H9 (cell line): ENCODE data around the gene THTPA. TPM values are rescaled to one million over a fixed set of nuclear protein-coding genes. Genes with fewer than 3 reads are reported as not detected.

Experiments used
- DNase-seq: peaks from one replicate; pipeline ENCODE4 v3.0.0-alpha.2; 2017
- H2AFZ ChIP-seq: one replicate; pipeline ENCODE4 v1.6.1; 2013; ENCODE audit warnings: mild to moderate bottlenecking, low read length, control low read depth, moderate library complexity
- H2AK5ac ChIP-seq: 2 replicates; pipeline ENCODE4 v1.6.1; 2013; ENCODE audit warnings: low read length, control low read depth, mixed read lengths; ENCODE audit not compliant: insufficient read length
- H2BK120ac ChIP-seq: one replicate; pipeline ENCODE4 v1.6.1; 2013; ENCODE audit warnings: low read depth, mild to moderate bottlenecking, low read length, control low read depth, inconsistent platforms; ENCODE audit not compliant: poor library complexity, severe bottlenecking
- H2BK12ac ChIP-seq: 2 replicates; pipeline ENCODE4 v1.6.1; 2013; ENCODE audit warnings: low read length, control low read depth, mixed read lengths, low read depth; ENCODE audit not compliant: insufficient read length
- H2BK15ac ChIP-seq: 2 replicates; pipeline ENCODE4 v1.6.1; 2013; ENCODE audit warnings: low read depth, low read length, control low read depth
- H2BK20ac ChIP-seq: one replicate; pipeline ENCODE4 v1.6.1; 2013; ENCODE audit warnings: low read depth, mild to moderate bottlenecking, low read length, control low read depth, inconsistent platforms; ENCODE audit not compliant: poor library complexity, severe bottlenecking
- H2BK5ac ChIP-seq: 2 replicates; pipeline ENCODE4 v1.6.1; 2013; ENCODE audit warnings: low read length, control low read depth, mixed read lengths; ENCODE audit not compliant: insufficient read length
- H3K14ac ChIP-seq: 2 replicates; pipeline ENCODE4 v1.6.1; 2013; ENCODE audit warnings: low read length, control low read depth; ENCODE audit not compliant: insufficient read depth
- H3K18ac ChIP-seq: 2 replicates; pipeline ENCODE4 v1.6.1; 2013; ENCODE audit warnings: low read depth, mild to moderate bottlenecking, mixed read lengths, low read length, control low read depth; ENCODE audit not compliant: insufficient read length
- H3K23ac ChIP-seq: 2 replicates; pipeline ENCODE4 v1.6.1; 2013; ENCODE audit warnings: low read length, control low read depth, mixed read lengths, low read depth; ENCODE audit not compliant: insufficient read length
- H3K23me2 ChIP-seq: 2 replicates; pipeline ENCODE4 v1.6.1; 2013; ENCODE audit warnings: low read depth, mild to moderate bottlenecking, mixed read lengths, low read length, control low read depth; ENCODE audit not compliant: insufficient read length, poor library complexity, severe bottlenecking
- H3K27ac ChIP-seq: 2 replicates; pipeline ENCODE4 v1.5.1; 2013; ENCODE audit warnings: low read length, control low read depth, mixed read lengths, low read depth; ENCODE audit not compliant: insufficient read length
- H3K27me3 ChIP-seq: 2 replicates; pipeline ENCODE4 v1.6.1; 2013; ENCODE audit warnings: low read length, control low read depth, inconsistent platforms; ENCODE audit not compliant: insufficient read depth
- H3K4ac ChIP-seq: 2 replicates; pipeline ENCODE4 v1.6.1; 2013; ENCODE audit warnings: low read depth, mild to moderate bottlenecking, control low read depth, inconsistent platforms, low read length, moderate library complexity
- H3K4me1 ChIP-seq: 2 replicates; pipeline ENCODE4 v1.6.1; 2013; ENCODE audit warnings: low read length, control low read depth, inconsistent platforms; ENCODE audit not compliant: insufficient read depth
- H3K4me2 ChIP-seq: 2 replicates; pipeline ENCODE4 v1.6.1; 2013; ENCODE audit warnings: low read length, control low read depth, mixed read lengths; ENCODE audit not compliant: insufficient read length, insufficient read depth
- H3K56ac ChIP-seq: 2 replicates; pipeline ENCODE4 v1.6.1; 2013; ENCODE audit warnings: low read depth, mild to moderate bottlenecking, mixed read lengths, low read length, control low read depth; ENCODE audit not compliant: insufficient read length
- H3K79me1 ChIP-seq: 2 replicates; pipeline ENCODE4 v1.6.1; 2013; ENCODE audit warnings: low read depth, mild to moderate bottlenecking, moderate library complexity, low read length, control low read depth, inconsistent platforms; ENCODE audit not compliant: insufficient read depth, poor library complexity, severe bottlenecking
- H3K79me2 ChIP-seq: 2 replicates; pipeline ENCODE4 v1.6.1; 2013; ENCODE audit warnings: low read length, control low read depth, inconsistent platforms; ENCODE audit not compliant: insufficient read depth
- H3K9ac ChIP-seq: 2 replicates; pipeline ENCODE4 v1.6.1; 2013; ENCODE audit warnings: low read length, control low read depth, mixed read lengths; ENCODE audit not compliant: insufficient read length; ENCODE audit errors: extremely low read depth
- H3K9me3 ChIP-seq: one replicate; pipeline ENCODE4 v1.6.1; 2013; ENCODE audit warnings: low read depth, low read length, inconsistent platforms; ENCODE audit not compliant: control insufficient read depth
- H3T11ph ChIP-seq: one replicate; pipeline ENCODE4 v1.6.1; 2013; ENCODE audit warnings: mild to moderate bottlenecking, low read length, control low read depth, inconsistent platforms
- H4K20me1 ChIP-seq: one replicate; pipeline ENCODE4 v1.6.1; 2013; ENCODE audit not compliant: control insufficient read depth, insufficient read length, insufficient read depth
- H4K5ac ChIP-seq: 2 replicates; pipeline ENCODE4 v1.6.1; 2013; ENCODE audit warnings: low read depth, mild to moderate bottlenecking, mixed read lengths, low read length, control low read depth; ENCODE audit not compliant: insufficient read length
- H4K8ac ChIP-seq: replicated peaks from 2 replicates; pipeline ENCODE4 v1.6.1; 2013; ENCODE audit warnings: low read length, control low read depth, mixed read lengths, low read depth; ENCODE audit not compliant: insufficient read length
- H4K91ac ChIP-seq: 2 replicates; pipeline ENCODE4 v1.6.1; 2013; ENCODE audit warnings: low read depth, mild to moderate bottlenecking, moderate library complexity, mixed read lengths, low read length, control low read depth; ENCODE audit not compliant: insufficient read length
- H3K27ac Mint-ChIP-seq, 3 experiments: 2 replicates in 2 of 3; 3 replicates in 1 of 3; pipeline ENCODE4 v1.8.0; 2020 to 2021; ENCODE audit warnings: mixed read lengths in 3 of 3, mild to moderate bottlenecking in 1 of 3, moderate library complexity in 1 of 3
- H3K27me3 Mint-ChIP-seq: 2 replicates; pipeline ENCODE4 v1.8.0; 2021; ENCODE audit warnings: low read depth, mild to moderate bottlenecking, moderate library complexity, mixed read lengths
- H3K36me3 Mint-ChIP-seq, 3 experiments: 2 replicates in 2 of 3; 3 replicates in 1 of 3; pipeline ENCODE4 v1.8.0; 2020 to 2021; ENCODE audit warnings: low read depth in 3 of 3, mixed read lengths in 3 of 3; ENCODE audit not compliant: insufficient read depth in 1 of 3
- H3K4me1 Mint-ChIP-seq, 2 experiments: 2 replicates each; pipeline ENCODE4 v1.8.0; 2020; ENCODE audit warnings: mixed read lengths in 2 of 2
- H3K4me3 Mint-ChIP-seq, 2 experiments: 2 replicates in 1 of 2; 3 replicates in 1 of 2; pipeline ENCODE4 v1.8.0; 2020 to 2021; ENCODE audit warnings: mild to moderate bottlenecking in 2 of 2, mixed read lengths in 2 of 2, moderate library complexity in 1 of 2
- H3K9me3 Mint-ChIP-seq, 2 experiments: 2 replicates in 1 of 2; 3 replicates in 1 of 2; pipeline ENCODE4 v1.8.0; 2020; ENCODE audit warnings: mild to moderate bottlenecking in 2 of 2, mixed read lengths in 2 of 2, moderate library complexity in 1 of 2
- WGBS: extraction: QIAGEN DNeasy Blood & Tissue Kit; methylation state at CpG from one replicate; pipeline ENCODE4 v1.1.7; 2013; ENCODE audit warnings: missing lambda C conversion rate, low lambda C conversion rate, mixed read lengths; ENCODE audit not compliant: insufficient read length; ENCODE audit errors: extremely low coverage; 5-methylcytosine and 5-hydroxymethylcytosine counted together
- total RNA-seq: library from RNA; stranded (reverse); gene quantifications from 2 replicates; pipeline ENCODE4 v1.2.1, GENCODE V29; 2021
- TF ChIP-seq, protein P1 (sequence below): fragments of 200-600 bp; sonication (generic); conservative IDR thresholded peaks from 3 replicates; pipeline ENCODE4 v1.8.0; 2021; ENCODE audit warnings: antibody characterized with exemption, mild to moderate bottlenecking

THTPA gene
- total RNA-seq, 1 experiment from 2014 or later: 15.6 TPM

DNA sequence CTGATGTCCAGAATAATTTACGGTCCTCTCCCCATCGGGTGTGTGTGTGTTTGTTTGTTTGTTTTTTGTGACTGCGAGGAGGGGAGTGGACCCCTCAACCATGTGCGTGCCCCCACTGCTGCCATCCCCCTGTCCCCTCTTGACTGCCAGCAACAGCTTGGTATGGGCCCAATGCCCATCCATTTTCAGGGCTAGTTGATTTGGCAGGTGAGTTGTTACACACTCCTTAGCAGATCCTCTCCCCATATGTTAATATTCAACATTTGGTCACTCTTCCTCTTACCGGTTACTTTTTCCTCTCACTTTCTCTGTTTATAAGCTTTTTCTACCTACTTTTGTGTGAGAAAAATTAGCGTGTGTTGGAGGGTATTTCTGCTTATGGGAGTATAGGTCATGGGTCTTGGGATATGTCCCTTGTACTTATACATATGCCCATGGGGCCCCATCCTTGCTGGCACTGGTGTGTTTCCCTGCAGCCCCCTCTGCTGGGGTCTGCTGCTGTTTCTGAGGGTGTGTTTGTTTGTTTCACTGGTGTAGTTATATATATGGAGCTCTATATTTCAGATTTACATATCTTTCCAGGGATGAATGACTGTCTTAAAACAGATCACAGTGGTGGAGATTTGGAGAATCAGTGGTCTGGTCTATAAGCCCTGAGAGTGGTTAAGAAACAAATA is 38.3 kb upstream of the THTPA start:
- Mint-ChIP-seq H3K9me3 (no peaks in the 10 kb centered on the region), H3K36me3 (peaks cover 5 to 11% (median 9%) of the 10 kb centered on the region in 3 experiments; a peak in 5 of 7 replicates), H3K27me3 (peaks cover 20% of the 10 kb centered on the region), H3K27ac (no peak overlapping the region; a peak in 2 of 7 replicates), H3K4me3 (peak overlapping the region in 1 of 2 experiments; percentile 17; a peak in 1 of 5 replicates), H3K4me1 (peaks cover 39 to 41% of the 10 kb centered on the region in 2 experiments)
- no peak overlapping the region for H3K9ac ChIP-seq
- no peak overlapping the region for H2AFZ ChIP-seq
- H3K23ac ChIP-seq: no peak overlapping the region
- no peak overlapping the region for H2AK5ac ChIP-seq
- no peak overlapping the region for H3K56ac ChIP-seq
- no peak overlapping the region for H3K4me2 ChIP-seq
- no peak overlapping the region for H3K4ac ChIP-seq
- no peak for DNase-seq
- no peak overlapping the region for H3K27ac ChIP-seq
- no peak overlapping the region for H3K18ac ChIP-seq
- H4K20me1 ChIP-seq: no peaks in the 10 kb centered on the region
- H2BK12ac ChIP-seq: no peak overlapping the region
- peaks cover 15% of the 10 kb centered on the region; the same call in 1 of the 2 replicates for H3K4me1 ChIP-seq
- no peaks in the 10 kb centered on the region for H3K9me3 ChIP-seq
- H4K5ac ChIP-seq: no peak overlapping the region
- H4K8ac ChIP-seq: no peak overlapping the region
- no peaks in the 10 kb centered on the region for H3K79me2 ChIP-seq
- H2BK120ac ChIP-seq: no peak overlapping the region
- no peak overlapping the region for H3K14ac ChIP-seq
- peaks cover 3% of the 10 kb centered on the region for H3K23me2 ChIP-seq
- no CpG with 5 or more reads among the region's 6 CpGs for WGBS
- H4K91ac ChIP-seq: no peak overlapping the region
- H2BK20ac ChIP-seq: no peak overlapping the region
- no peak overlapping the region for H3T11ph ChIP-seq
- H2BK15ac ChIP-seq: no peak overlapping the region
- TF ChIP-seq, protein P1, sequence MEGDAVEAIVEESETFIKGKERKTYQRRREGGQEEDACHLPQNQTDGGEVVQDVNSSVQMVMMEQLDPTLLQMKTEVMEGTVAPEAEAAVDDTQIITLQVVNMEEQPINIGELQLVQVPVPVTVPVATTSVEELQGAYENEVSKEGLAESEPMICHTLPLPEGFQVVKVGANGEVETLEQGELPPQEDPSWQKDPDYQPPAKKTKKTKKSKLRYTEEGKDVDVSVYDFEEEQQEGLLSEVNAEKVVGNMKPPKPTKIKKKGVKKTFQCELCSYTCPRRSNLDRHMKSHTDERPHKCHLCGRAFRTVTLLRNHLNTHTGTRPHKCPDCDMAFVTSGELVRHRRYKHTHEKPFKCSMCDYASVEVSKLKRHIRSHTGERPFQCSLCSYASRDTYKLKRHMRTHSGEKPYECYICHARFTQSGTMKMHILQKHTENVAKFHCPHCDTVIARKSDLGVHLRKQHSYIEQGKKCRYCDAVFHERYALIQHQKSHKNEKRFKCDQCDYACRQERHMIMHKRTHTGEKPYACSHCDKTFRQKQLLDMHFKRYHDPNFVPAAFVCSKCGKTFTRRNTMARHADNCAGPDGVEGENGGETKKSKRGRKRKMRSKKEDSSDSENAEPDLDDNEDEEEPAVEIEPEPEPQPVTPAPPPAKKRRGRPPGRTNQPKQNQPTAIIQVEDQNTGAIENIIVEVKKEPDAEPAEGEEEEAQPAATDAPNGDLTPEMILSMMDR: peak; percentile 48
- H3K79me1 ChIP-seq: no peaks in the 10 kb centered on the region
- no peak overlapping the region for H2BK5ac ChIP-seq
- no peaks in the 10 kb centered on the region; the same call in 1 of the 2 replicates for H3K27me3 ChIP-seq
